K562 (cell line): ENCODE measurements around the gene SULT1C4. TPM values are rescaled to one million over a fixed set of nuclear protein-coding genes. Genes with fewer than 3 reads are reported as not detected.

Source experiments
- ATAC-seq: fragments of 200-7000 bp; cut with Tn5 transposase; 3 replicates; pipeline ENCODE4 v1.9.1; 2020; ENCODE audit warnings: moderate library complexity
- BruUV-seq: library from RNA; stranded (reverse); fragments of 400-500 nt; replicated peaks from 2 replicates; lab custom pipeline; 2021; lab: Mats Ljungman, UMichigan
- CTCF ChIA-PET: fragments of 300-600 bp; formaldehyde crosslinking; extraction: SDS; loops from one replicate; lab custom pipeline; 2021; ENCODE audit warnings: low intra/inter-chr PET ratio; lab: Yijun Ruan, JAX
- POLR2A ChIA-PET: fragments of 300-600, 350-650 bp; sonication (Branson Sonifier 250); formaldehyde crosslinking; extraction: SDS; loops from one replicate; lab custom pipeline; 2021; ENCODE audit warnings: antibody characterized with exemption, inconsistent platforms; lab: Yijun Ruan, JAX
- DNase-seq, 4 experiments: peaks; one replicate each; pipeline versions ENCODE4 v3.0.0 to v3.0.0-alpha.2; 2011 to 2018; ENCODE audit warnings: low spot score in 3 of 4, mixed read lengths in 3 of 4; ENCODE audit errors: extremely low read depth in 1 of 4
- FAIRE-seq: peaks from 2 replicates; lab custom pipeline; 2011; peaks lifted over from hg19 to GRCh38; lab: Jason Lieb, UNC
- H2AFZ ChIP-seq: 2 replicates; pipeline ENCODE4 v1.6.0; 2011; ENCODE audit warnings: low read depth, low read length, control low read depth, inconsistent platforms
- H3K27ac ChIP-seq: fragments of 200-600 bp; 3 replicates; pipeline ENCODE4 v1.8.0; 2011; ENCODE audit warnings: low read depth, mild to moderate bottlenecking, control low read depth, inconsistent platforms, low read length, moderate library complexity, mixed read lengths; ENCODE audit errors: extremely low read depth
- H3K27me3 ChIP-seq, 2 experiments: fragments of 300-600 bp in 1 of 2; 2 replicates in 1 of 2; 3 replicates in 1 of 2; pipeline versions ENCODE4 v1.6.0 to v1.8.0; 2011; ENCODE audit warnings: inconsistent platforms in 2 of 2, low read length in 2 of 2, mild to moderate bottlenecking in 1 of 2, mixed read lengths in 1 of 2, moderate library complexity in 1 of 2; ENCODE audit not compliant: control insufficient read depth in 2 of 2, insufficient read depth in 2 of 2
- H3K36me3 ChIP-seq: fragments of 300-600 bp; 3 replicates; pipeline ENCODE4 v1.8.0; 2011; ENCODE audit warnings: mild to moderate bottlenecking, low read length, inconsistent platforms; ENCODE audit not compliant: control insufficient read depth, insufficient read depth
- H3K4me1 ChIP-seq, 2 experiments: fragments of 200-600 bp in 1 of 2; replicated peaks in 1 of 2; 2 replicates in 1 of 2; 3 replicates in 1 of 2; pipeline versions ENCODE4 v1.5.1 to v1.8.0; 2011; ENCODE audit warnings: inconsistent platforms in 2 of 2, low read length in 2 of 2, mild to moderate bottlenecking in 1 of 2, mixed read lengths in 1 of 2, moderate library complexity in 1 of 2; ENCODE audit not compliant: control insufficient read depth in 2 of 2, insufficient read depth in 2 of 2
- H3K4me2 ChIP-seq: 2 replicates; pipeline ENCODE4 v1.6.1; 2011; ENCODE audit warnings: low read length, control low read depth, inconsistent platforms, mixed read lengths; ENCODE audit not compliant: insufficient read depth
- H3K4me3 ChIP-seq: fragments of 200-600 bp; sonication (generic), shearing (Covaris generic); 2 replicates; pipeline ENCODE4 v1.5.1; 2016; ENCODE audit warnings: control low read depth, inconsistent platforms
- H3K79me2 ChIP-seq: fragments of 200-600 bp; 3 replicates; pipeline ENCODE4 v1.8.0; 2011; ENCODE audit warnings: low read length, inconsistent platforms; ENCODE audit not compliant: control insufficient read depth, insufficient read depth
- H3K9ac ChIP-seq, 2 experiments: 2 replicates each; pipeline versions ENCODE4 v1.6.0 to v1.6.1; 2011; ENCODE audit warnings: low read depth in 2 of 2, low read length in 2 of 2, control low read depth in 1 of 2, inconsistent platforms in 1 of 2, mild to moderate bottlenecking in 1 of 2, mixed read lengths in 1 of 2; ENCODE audit not compliant: insufficient read depth in 1 of 2
- H3K9me1 ChIP-seq: one replicate; pipeline ENCODE4 v1.6.0; 2011; ENCODE audit warnings: inconsistent platforms, mild to moderate bottlenecking, low read length, moderate library complexity; ENCODE audit not compliant: control insufficient read depth, insufficient read depth
- H3K9me3 ChIP-seq: replicated peaks from 2 replicates; pipeline ENCODE4 v1.5.1; 2011; ENCODE audit warnings: low read depth, low read length, inconsistent platforms; ENCODE audit not compliant: control insufficient read depth, insufficient read depth
- H4K20me1 ChIP-seq: replicated peaks from 2 replicates; pipeline ENCODE4 v1.6.1; 2011; ENCODE audit warnings: low read length, inconsistent platforms, mixed read lengths; ENCODE audit not compliant: control insufficient read depth, insufficient read depth
- ADNP ChIP-seq: fragments of 200-800 bp; sonication (Bioruptor generic); IDR thresholded peaks from 2 replicates; pipeline ENCODE4 v1.6.1; 2016; ENCODE audit warnings: missing genetic modification characterization, missing compliant biosample characterization
- HLTF ChIP-seq: fragments of 450-650 bp; IDR thresholded peaks from 2 replicates; pipeline ENCODE4 v1.6.1; 2016
- MEF2D ChIP-seq: conservative IDR thresholded peaks from 2 replicates; pipeline ENCODE4 v1.6.1; 2016; ENCODE audit warnings: low read depth, missing genetic modification characterization, missing compliant biosample characterization
- POLR3A ChIP-seq: IDR thresholded peaks from 2 replicates; pipeline ENCODE4 v1.6.1; 2011; ENCODE audit warnings: borderline replicate concordance, mild to moderate bottlenecking, moderate library complexity; ENCODE audit not compliant: insufficient read length, insufficient read depth; ENCODE audit errors: extremely low read depth
- PURB ChIP-seq: sonication (generic); formaldehyde crosslinking; IDR thresholded peaks from 2 replicates; pipeline ENCODE4 v1.9.0; 2021; ENCODE audit warnings: low read depth, mild to moderate bottlenecking, missing genetic modification reagents
- SAFB2 ChIP-seq: fragments of 200-400 bp; formaldehyde crosslinking; IDR thresholded peaks from 2 replicates; pipeline ENCODE4 v1.6.1; 2018; ENCODE audit warnings: borderline replicate concordance, low read length, low read depth, moderate library complexity; ENCODE audit not compliant: severe bottlenecking
- YY1 ChIP-seq, 3 experiments: IDR thresholded peaks; 2 replicates each; pipeline ENCODE4 v1.6.1; 2011; ENCODE audit warnings: low read length in 2 of 3, mild to moderate bottlenecking in 2 of 3, moderate library complexity in 2 of 3, borderline replicate concordance in 1 of 3, control low read depth in 1 of 3, low read depth in 1 of 3; ENCODE audit not compliant: insufficient read depth in 3 of 3, insufficient replicate concordance in 2 of 3, control insufficient read depth in 1 of 3, insufficient read length in 1 of 3; ENCODE audit errors: extremely low read depth in 1 of 3
- ZNF316 ChIP-seq: fragments of 450-650 bp; IDR thresholded peaks from 2 replicates; pipeline ENCODE4 v1.6.1; 2016
- ZNF76 ChIP-seq: fragments of 250-450 bp; sonication (Bioruptor Pico); IDR thresholded peaks from 2 replicates; pipeline ENCODE4 v1.4.0; 2020; ENCODE audit warnings: mild to moderate bottlenecking, moderate library complexity, borderline replicate concordance
- WGBS: fragments of 100-300 bp; shearing (Covaris generic); methylation state at CpG from one replicate; pipeline ENCODE4 v1.1.6; 2016; ENCODE audit warnings: low coverage, mixed read lengths; ENCODE audit not compliant: insufficient coverage; ENCODE audit errors: missing lambda C conversion rate; 5-methylcytosine and 5-hydroxymethylcytosine counted together
- in situ Hi-C: fragments of 300-500 bp; cut with MboI; formaldehyde crosslinking; loops from 4 replicates; pipeline ENCODE4 v1.15.0; 2018; ENCODE audit warnings: inconsistent platforms, mixed read lengths
- intact Hi-C: fragments of 100-400 bp; cut with micrococcal nuclease; formaldehyde crosslinking; loops from 2 replicates; pipeline ENCODE4 v1.14.2; 2022
- polyA plus RNA-seq, 8 experiments: library from polyadenylated mRNA; depleted of rRNA in 4 of 8; stranded (reverse) in 5 of 8; unstranded in 3 of 8; fragments of >200 nt; fragmentation: Nextera tagmentation in 2 of 8; fragmentation: Illumina TruSeq in 1 of 8; extraction: Ambion mirVana in 2 of 8; extraction: Trizol in 1 of 8; gene quantifications; 2 replicates each; pipeline versions ENCODE4 v1.2.1 to v1.2.3, GENCODE V29; 2011 to 2014; ENCODE audit warnings: inconsistent platforms in 1 of 8, missing spikeins in 1 of 8
- total RNA-seq, 7 experiments: library from RNA; depleted of rRNA in 6 of 7; stranded (reverse); fragments of >200 nt in 6 of 7; fragmentation: Illumina TruSeq in 2 of 7; extraction: Trizol in 2 of 7; gene quantifications; 2 replicates each; pipeline versions ENCODE4 v1.2.1 to v1.2.3, GENCODE V29; 2011 to 2021; ENCODE audit warnings: low replicate concordance in 1 of 7
- TF ChIP-seq, protein P1 (sequence below): fragments of 450-650 bp; formaldehyde crosslinking; IDR thresholded peaks from 2 replicates; pipeline ENCODE4 v1.4.0; 2022; ENCODE audit warnings: mild to moderate bottlenecking, moderate library complexity

Gene SULT1C4
- total and polyA plus RNA-seq, 9 of the 15 experiments (the other 6 are each of a cell fraction or from before 2014, with no cell fraction given), result 0.04 to 0.14 (median 0.09) TPM; not detected in 5

DNA sequence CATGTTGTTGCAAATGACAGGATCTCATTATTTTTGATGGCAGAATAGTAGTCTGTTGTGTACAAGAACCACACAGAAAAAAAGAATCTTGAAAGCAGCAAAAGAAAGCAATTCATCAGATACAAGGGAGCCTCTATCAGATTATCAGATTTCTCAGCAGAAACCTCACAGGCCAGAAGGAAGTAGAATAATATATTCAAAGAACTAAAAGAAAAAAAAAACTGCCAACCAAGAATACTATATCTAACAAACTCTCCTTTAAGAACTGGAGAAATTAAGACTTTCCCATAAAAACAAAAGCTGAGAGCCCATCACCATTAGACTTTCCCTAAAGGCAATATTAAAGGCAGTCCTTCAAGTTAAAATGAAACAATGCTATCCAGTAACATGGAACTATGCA lies 15.4 kb downstream of the SULT1C4 start (continued):
- TF ChIP-seq POLR3A, result no peak
- TF ChIP-seq, protein P1, sequence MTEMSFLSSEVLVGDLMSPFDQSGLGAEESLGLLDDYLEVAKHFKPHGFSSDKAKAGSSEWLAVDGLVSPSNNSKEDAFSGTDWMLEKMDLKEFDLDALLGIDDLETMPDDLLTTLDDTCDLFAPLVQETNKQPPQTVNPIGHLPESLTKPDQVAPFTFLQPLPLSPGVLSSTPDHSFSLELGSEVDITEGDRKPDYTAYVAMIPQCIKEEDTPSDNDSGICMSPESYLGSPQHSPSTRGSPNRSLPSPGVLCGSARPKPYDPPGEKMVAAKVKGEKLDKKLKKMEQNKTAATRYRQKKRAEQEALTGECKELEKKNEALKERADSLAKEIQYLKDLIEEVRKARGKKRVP (CRISPR knock-in tag), result no peak
- TF ChIP-seq SAFB2, result no peak
- no peak for TF ChIP-seq ZNF76
- no peak for TF ChIP-seq MEF2D
- TF ChIP-seq PURB (CRISPR knock-in tag), result no peak
- no peak for TF ChIP-seq YY1 (IDR thresholded peaks at IDR 0.05; ENCODE audit: borderline replicate concordance in 1 of 3, control insufficient read depth in 1 of 3, extremely low read depth in 1 of 3, insufficient read depth in 3 of 3, insufficient read length in 1 of 3, insufficient replicate concordance in 2 of 3, low read depth in 1 of 3, low read length in 2 of 3)
- TF ChIP-seq, all 486 proteins: peak for 0

DNA sequence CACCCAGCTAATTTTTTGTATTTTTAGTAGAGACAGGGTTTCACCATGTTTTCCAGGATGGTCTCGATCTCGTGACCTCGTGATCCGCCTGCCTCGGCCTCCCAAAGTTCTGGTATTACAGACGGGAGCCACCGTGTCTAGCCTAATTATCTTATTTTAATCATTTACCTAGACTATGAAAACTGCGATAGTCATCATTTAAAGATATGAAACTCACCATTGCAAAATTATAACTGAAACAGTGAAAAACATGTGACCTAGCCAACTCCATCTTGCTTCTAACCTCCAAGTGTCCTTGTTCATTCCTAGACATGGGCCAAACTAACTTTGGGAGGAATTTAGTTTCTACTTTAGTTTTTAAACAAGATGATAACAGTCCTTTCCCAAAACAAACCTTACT lies 17.4 kb downstream of the SULT1C4 start:
- in situ Hi-C loops (no loop called here), intact Hi-C loops (no loop called here)
- Histone ChIP-seq H3K9me1 (no peaks in the 10 kb centered on the region), H3K4me3 (no peak overlapping the region), H3K4me1 (no peaks in the 10 kb centered on the region), H3K79me2 (no peaks in the 10 kb centered on the region), H4K20me1 (no peaks in the 10 kb centered on the region), H3K36me3 (no peaks in the 10 kb centered on the region), H3K27ac (no peak overlapping the region), H3K9me3 (no peaks in the 10 kb centered on the region; the same call in 1 of the 2 replicates), H3K9ac (no peak overlapping the region), H3K4me2 (no peak overlapping the region), H2AFZ (no peak overlapping the region), H3K27me3 (no peaks in the 10 kb centered on the region)
- DNase-seq, result no peak
- TF ChIP-seq HLTF (no peak), ZNF316 (peak; percentile 38; the same call in 1 of the 2 replicates), ADNP (no peak)
- no peak for ATAC-seq
- 80% methylated on average over 8 of the region's 8 CpGs for WGBS
- ChIA-PET POLR2A (interaction anchor here (1.0 kb wide), 1 partner anchor 8 kb away, joined by 3 read pairs; no protein-coding TSS in a partner anchor), CTCF (no interaction called here)
- no peak for FAIRE-seq
- BruUV-seq, result no TSS peak
